Loucy (cell line): ENCODE measurements around the gene DHX9.

Experiments
- H2AFZ ChIP-seq: fragments of 200-600 bp; sonication (generic); 2 replicates; pipeline ENCODE4 v1.6.0; 2016; ENCODE audit warnings: antibody characterized with exemption, mild to moderate bottlenecking, low read length, moderate library complexity
- H3F3A ChIP-seq: fragments of 200-600 bp; 2 replicates; pipeline ENCODE4 v1.6.0; 2016; ENCODE audit warnings: antibody characterized with exemption, low read depth, mild to moderate bottlenecking
- H3K27me3 ChIP-seq: fragments of 200-600 bp; sonication (generic); 2 replicates; pipeline ENCODE4 v1.6.1; 2014; ENCODE audit warnings: low read length, mild to moderate bottlenecking; ENCODE audit not compliant: insufficient read depth, poor library complexity, severe bottlenecking
- H3K36me3 ChIP-seq: fragments of 200-600 bp; sonication (generic); 2 replicates; pipeline ENCODE4 v1.6.1; 2016; ENCODE audit warnings: low read length; ENCODE audit not compliant: insufficient read depth
- H3K4me1 ChIP-seq: fragments of 200-600 bp; sonication (generic); 2 replicates; pipeline ENCODE4 v1.5.1; 2014; ENCODE audit warnings: low read length, mild to moderate bottlenecking; ENCODE audit not compliant: insufficient read depth, poor library complexity, severe bottlenecking
- H3K4me2 ChIP-seq: fragments of 200-600 bp; sonication (generic); 2 replicates; pipeline ENCODE4 v1.6.0; 2014; ENCODE audit warnings: antibody characterized with exemption, low read length, low read depth, mild to moderate bottlenecking; ENCODE audit not compliant: poor library complexity, severe bottlenecking
- H3K4me3 ChIP-seq: fragments of 200-600 bp; sonication (generic); 2 replicates; pipeline ENCODE4 v1.5.1; 2014; ENCODE audit warnings: low read length, mild to moderate bottlenecking, mixed read lengths; ENCODE audit not compliant: poor library complexity, severe bottlenecking
- H3K79me2 ChIP-seq: fragments of 200-600 bp; sonication (generic); 2 replicates; pipeline ENCODE4 v1.6.1; 2014; ENCODE audit warnings: low read length; ENCODE audit not compliant: insufficient read depth
- H3K9ac ChIP-seq: fragments of 200-600 bp; sonication (generic); 2 replicates; pipeline ENCODE4 v1.6.0; 2014; ENCODE audit warnings: mild to moderate bottlenecking, low read depth, low read length, moderate library complexity; ENCODE audit not compliant: poor library complexity, severe bottlenecking
- H3K9me2 ChIP-seq: fragments of 200-600 bp; sonication (generic); replicated peaks from 2 replicates; pipeline ENCODE4 v1.6.1; 2016; ENCODE audit warnings: low read depth, low read length, mixed read lengths
- H3K9me3 ChIP-seq: fragments of 200-600 bp; sonication (generic); 2 replicates; pipeline ENCODE4 v1.6.1; 2014; ENCODE audit warnings: mild to moderate bottlenecking, antibody characterized with exemption, low read length, low read depth; ENCODE audit not compliant: insufficient read depth
- H4K20me1 ChIP-seq: fragments of 200-600 bp; sonication (generic); 2 replicates; pipeline ENCODE4 v1.6.0; 2014; ENCODE audit warnings: antibody characterized with exemption, low read length, mild to moderate bottlenecking; ENCODE audit not compliant: insufficient read depth, poor library complexity, severe bottlenecking
- EZH2phosphoT487 ChIP-seq: fragments of 200-600 bp; IDR thresholded peaks from 2 replicates; pipeline ENCODE4 v1.6.1; 2018; ENCODE audit warnings: antibody characterized with exemption, mild to moderate bottlenecking, moderate library complexity, borderline replicate concordance
- TF ChIP-seq, protein P1 (sequence below): fragments of 200-600 bp; sonication (generic); conservative IDR thresholded peaks from 2 replicates; pipeline ENCODE4 v1.5.1; 2014; ENCODE audit warnings: mild to moderate bottlenecking, antibody characterized with exemption, low read length

The DHX9 gene

GRCh38 chr1:182872881-182873280 lies 33.7 kb downstream of the DHX9 start:
- Histone ChIP-seq H3K9ac (no peak overlapping the region), H3K79me2 (no peaks in the 10 kb centered on the region), H3K4me2 (no peak overlapping the region), H3K9me2 (no peaks in the 10 kb centered on the region), H3K4me3 (no peak overlapping the region), H3F3A (no peaks in the 10 kb centered on the region), H3K4me1 (no peaks in the 10 kb centered on the region), H3K9me3 (no peaks in the 10 kb centered on the region), H4K20me1 (peaks cover 3% of the 10 kb centered on the region), H2AFZ (no peak overlapping the region), H3K36me3 (peaks cover 99% of the 10 kb centered on the region), H3K27me3 (no peaks in the 10 kb centered on the region)
- no peak for TF ChIP-seq EZH2phosphoT487
- TF ChIP-seq, protein P1, sequence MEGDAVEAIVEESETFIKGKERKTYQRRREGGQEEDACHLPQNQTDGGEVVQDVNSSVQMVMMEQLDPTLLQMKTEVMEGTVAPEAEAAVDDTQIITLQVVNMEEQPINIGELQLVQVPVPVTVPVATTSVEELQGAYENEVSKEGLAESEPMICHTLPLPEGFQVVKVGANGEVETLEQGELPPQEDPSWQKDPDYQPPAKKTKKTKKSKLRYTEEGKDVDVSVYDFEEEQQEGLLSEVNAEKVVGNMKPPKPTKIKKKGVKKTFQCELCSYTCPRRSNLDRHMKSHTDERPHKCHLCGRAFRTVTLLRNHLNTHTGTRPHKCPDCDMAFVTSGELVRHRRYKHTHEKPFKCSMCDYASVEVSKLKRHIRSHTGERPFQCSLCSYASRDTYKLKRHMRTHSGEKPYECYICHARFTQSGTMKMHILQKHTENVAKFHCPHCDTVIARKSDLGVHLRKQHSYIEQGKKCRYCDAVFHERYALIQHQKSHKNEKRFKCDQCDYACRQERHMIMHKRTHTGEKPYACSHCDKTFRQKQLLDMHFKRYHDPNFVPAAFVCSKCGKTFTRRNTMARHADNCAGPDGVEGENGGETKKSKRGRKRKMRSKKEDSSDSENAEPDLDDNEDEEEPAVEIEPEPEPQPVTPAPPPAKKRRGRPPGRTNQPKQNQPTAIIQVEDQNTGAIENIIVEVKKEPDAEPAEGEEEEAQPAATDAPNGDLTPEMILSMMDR = no peak

- H3F3A ChIP-seq = no peaks in the 10 kb centered on the region
- no peak overlapping the region for H3K9ac ChIP-seq
- H4K20me1 ChIP-seq = no peaks in the 10 kb centered on the region
- peaks cover 100% of the 10 kb centered on the region for H3K36me3 ChIP-seq
- no peaks in the 10 kb centered on the region for H3K4me1 ChIP-seq
- H3K27me3 ChIP-seq = no peaks in the 10 kb centered on the region
- no peaks in the 10 kb centered on the region for H3K79me2 ChIP-seq
- no peak overlapping the region for H3K4me2 ChIP-seq
- H2AFZ ChIP-seq = no peak overlapping the region
- no peak overlapping the region for H3K4me3 ChIP-seq
- H3K9me2 ChIP-seq = no peaks in the 10 kb centered on the region
- TF ChIP-seq EZH2phosphoT487 = no peak
- TF ChIP-seq, protein P1 = no peak
- H3K9me3 ChIP-seq = no peaks in the 10 kb centered on the region
Observed at GRCh38 chr1:182875889-182876288, 36.7 kb downstream of the DHX9 start.

DNA sequence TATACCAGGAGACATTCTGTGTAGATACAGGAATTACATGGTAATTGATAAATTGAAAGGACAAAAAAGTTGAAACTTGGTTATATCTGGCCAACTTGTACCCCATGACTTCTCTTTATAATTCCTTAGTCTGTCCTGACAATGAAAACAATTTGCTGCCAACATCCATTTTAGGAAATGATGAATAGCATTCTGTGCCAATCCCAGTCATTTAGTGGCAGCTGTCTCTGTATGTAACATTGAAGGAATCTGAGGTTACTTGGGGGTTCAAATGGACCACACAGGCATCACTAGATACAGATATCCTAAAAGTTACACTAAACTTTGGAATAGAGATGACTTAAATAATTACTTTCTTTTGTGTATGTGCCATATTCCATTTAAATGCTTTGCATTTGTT lies 38.2 kb downstream of the DHX9 start:
- H3F3A ChIP-seq = no peaks in the 10 kb centered on the region

More for the DNA sequence above, 38.2 kb downstream of the DHX9 start:
- Histone ChIP-seq H3K36me3 (peaks cover 100% of the 10 kb centered on the region), H3K27me3 (no peaks in the 10 kb centered on the region), H3K9me3 (no peaks in the 10 kb centered on the region), H3K4me2 (no peak overlapping the region), H3K4me1 (no peaks in the 10 kb centered on the region), H3K9me2 (no peaks in the 10 kb centered on the region), H3K4me3 (no peak overlapping the region), H3K79me2 (no peaks in the 10 kb centered on the region), H2AFZ (no peak overlapping the region), H3K9ac (no peak overlapping the region), H4K20me1 (peaks cover 3% of the 10 kb centered on the region)
- TF ChIP-seq, protein P1 = no peak
- no peak for TF ChIP-seq EZH2phosphoT487
